A673 (cell line): Measurements from ENCODE around the gene FNDC3B.

Experiments used
- CTCF ChIP-seq: fragments of 300-800, 200-600 bp; sonication (generic); conservative IDR thresholded peaks from 2 replicates; pipeline ENCODE4 v1.5.1; 2017; ENCODE audit warnings: low read depth, mild to moderate bottlenecking, antibody characterized with exemption, low read length, moderate library complexity, mixed read lengths
- EZH2 ChIP-seq: fragments of 200-600 bp; sonication (generic); IDR thresholded peaks from 2 replicates; pipeline ENCODE4 v1.6.1; 2017; ENCODE audit warnings: borderline replicate concordance, low read depth, mild to moderate bottlenecking, mixed read lengths, antibody characterized with exemption, low read length; ENCODE audit not compliant: poor library complexity, severe bottlenecking

DNA sequence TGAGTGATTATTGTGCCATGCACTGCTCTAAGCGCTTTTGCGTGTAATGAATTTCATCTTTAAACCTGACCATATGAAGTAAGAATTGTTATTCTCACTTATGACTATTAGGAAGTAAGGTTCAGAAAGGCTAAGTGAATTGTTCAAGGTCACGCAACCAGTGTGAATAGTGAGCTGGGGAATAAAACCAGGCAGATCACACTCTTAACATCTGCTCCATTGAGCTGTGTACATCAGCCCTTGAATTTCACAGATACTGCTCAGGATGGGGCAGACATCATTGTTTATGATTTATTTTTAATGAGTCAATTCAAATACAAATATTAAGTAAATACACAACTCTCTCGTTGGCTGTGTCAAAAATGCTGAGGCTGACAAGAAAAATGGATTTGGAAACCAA, 184.5 kb downstream of the FNDC3B start:
- TF ChIP-seq CTCF (no peak), EZH2 (no peak)
